Neural progenitor cell (in vitro differentiated cells): Measurements from ENCODE around the gene AARS2.

ENCODE experiments used
- CTCF ChIP-seq: fragments of 200-600 bp; sonication (generic); IDR thresholded peaks from 2 replicates; pipeline ENCODE4 v1.5.1; 2017; ENCODE audit warnings: antibody characterized with exemption, mild to moderate bottlenecking
- EZH2 ChIP-seq: fragments of 200-600 bp; sonication (generic); IDR thresholded peaks from 2 replicates; pipeline ENCODE4 v1.6.1; 2017; ENCODE audit warnings: antibody characterized with exemption, mild to moderate bottlenecking, moderate library complexity
- EZH2phosphoT487 ChIP-seq: fragments of 200-600 bp; sonication (generic); IDR thresholded peaks from 2 replicates; pipeline ENCODE4 v1.6.1; 2017; ENCODE audit warnings: antibody characterized with exemption

DNA sequence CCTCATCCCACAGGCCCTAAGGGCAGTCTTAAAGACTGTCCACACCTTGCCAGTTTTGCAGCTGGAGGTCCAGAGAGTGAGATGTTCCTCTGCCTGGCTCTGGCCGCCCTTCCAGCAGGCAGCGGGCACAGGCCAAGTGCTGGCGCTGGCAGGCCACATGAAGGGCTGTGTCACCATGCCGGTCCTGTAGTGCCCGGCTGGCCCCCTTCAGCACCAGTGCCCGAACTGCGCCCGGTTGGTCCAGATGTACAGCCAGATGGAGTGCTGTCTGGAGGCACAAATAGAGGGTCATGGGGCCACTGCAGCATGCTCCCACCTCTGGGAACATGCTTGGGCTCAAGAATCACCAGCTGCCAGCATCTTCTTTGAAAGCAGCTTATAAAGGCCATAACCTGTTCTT is 51.6 kb downstream of the AARS2 start:
- TF ChIP-seq CTCF = no peak
- TF ChIP-seq EZH2phosphoT487 = no peak
- TF ChIP-seq EZH2 = no peak
